HEK293 (cell line): ENCODE measurements around the gene WWTR1.

ENCODE experiments used
- CTCF ChIA-PET: fragments of 350-600 bp; formaldehyde crosslinking; extraction: SDS; loops from one replicate; lab custom pipeline; 2021; ENCODE audit warnings: antibody characterized with exemption; lab: Yijun Ruan, JAX
- POLR2A ChIA-PET: fragments of 300-600 bp; formaldehyde crosslinking; extraction: SDS; loops from one replicate; lab custom pipeline; 2020; ENCODE audit warnings: antibody characterized with exemption, inconsistent platforms; lab: Yijun Ruan, JAX
- H3K27ac ChIP-seq: fragments of 200-500 bp; sonication (Bioruptor generic); 2 replicates; pipeline ENCODE4 v1.5.1; 2014; ENCODE audit warnings: low read depth, low read length, control low read depth, inconsistent platforms; ENCODE audit errors: extremely low read depth
- H3K36me3 ChIP-seq, 2 experiments: fragments of 200-500 bp in 1 of 2; sonication (Bioruptor generic) in 1 of 2; 1 replicate in 1 of 2; 2 replicates in 1 of 2; pipeline ENCODE4 v1.5.1; 2014 to 2017; ENCODE audit warnings: inconsistent platforms in 2 of 2, low read length in 2 of 2; ENCODE audit not compliant: control insufficient read depth in 2 of 2, insufficient read depth in 1 of 2
- H3K4me1 ChIP-seq: fragments of 200-500 bp; sonication (Bioruptor generic); 2 replicates; pipeline ENCODE4 v1.5.1; 2014; ENCODE audit warnings: mild to moderate bottlenecking, low read length, inconsistent platforms; ENCODE audit not compliant: control insufficient read depth, insufficient read depth
- H3K4me3 ChIP-seq: 2 replicates; pipeline ENCODE4 v1.5.1; 2011; ENCODE audit warnings: low read depth, mild to moderate bottlenecking, control low read depth, low read length, moderate library complexity
- H3K9me3 ChIP-seq: fragments of 200-500 bp; sonication (Bioruptor generic); 2 replicates; pipeline ENCODE4 v1.5.1; 2014; ENCODE audit warnings: low read depth, low read length, inconsistent platforms; ENCODE audit not compliant: control insufficient read depth, insufficient read depth
- GLIS1 ChIP-seq: fragments of 450-650 bp; formaldehyde crosslinking; IDR thresholded peaks from 2 replicates; pipeline ENCODE4 v1.5.1; 2016; ENCODE audit warnings: missing biosample characterization, missing genetic modification characterization
- GLIS2 ChIP-seq: fragments of 450-650 bp; formaldehyde crosslinking; IDR thresholded peaks from 2 replicates; pipeline ENCODE4 v1.5.1; 2016; ENCODE audit warnings: missing biosample characterization, missing genetic modification characterization
- KLF17 ChIP-seq: fragments of 450-650 bp; formaldehyde crosslinking; IDR thresholded peaks from 2 replicates; pipeline ENCODE4 v1.5.1; 2016; ENCODE audit warnings: missing biosample characterization, missing genetic modification characterization
- MEIS1 ChIP-seq: sonication (generic); formaldehyde crosslinking; IDR thresholded peaks from 2 replicates; pipeline ENCODE4 v1.8.1; 2022; ENCODE audit warnings: missing genetic modification reagents, mild to moderate bottlenecking, borderline replicate concordance
- PRDM10 ChIP-seq: fragments of 450-650 bp; formaldehyde crosslinking; IDR thresholded peaks from 2 replicates; pipeline ENCODE4 v1.5.1; 2016; ENCODE audit warnings: missing biosample characterization, missing genetic modification characterization
- RBAK ChIP-seq: fragments of 450-650 bp; formaldehyde crosslinking; IDR thresholded peaks from 2 replicates; pipeline ENCODE4 v1.5.1; 2016; ENCODE audit warnings: missing biosample characterization, missing genetic modification characterization
- SP3 ChIP-seq: fragments of 450-650 bp; formaldehyde crosslinking; IDR thresholded peaks from 2 replicates; pipeline ENCODE4 v1.5.1; 2016; ENCODE audit warnings: missing biosample characterization, missing genetic modification characterization
- TRIM28 ChIP-seq: IDR thresholded peaks from 2 replicates; pipeline ENCODE4 v1.6.1; 2011; ENCODE audit warnings: low read length, control low read depth, borderline replicate concordance
- ZBTB21 ChIP-seq: fragments of 450-650 bp; formaldehyde crosslinking; IDR thresholded peaks from 2 replicates; pipeline ENCODE4 v1.5.1; 2017; ENCODE audit warnings: missing biosample characterization, missing genetic modification characterization
- ZBTB7A ChIP-seq: fragments of 450-650 bp; formaldehyde crosslinking; IDR thresholded peaks from 2 replicates; pipeline ENCODE4 v1.5.1; 2016; ENCODE audit warnings: low read depth, missing biosample characterization, missing genetic modification characterization
- ZFP37 ChIP-seq: fragments of 450-650 bp; formaldehyde crosslinking; IDR thresholded peaks from 2 replicates; pipeline ENCODE4 v1.5.1; 2016; ENCODE audit warnings: missing biosample characterization, missing genetic modification characterization
- ZFP69B ChIP-seq: fragments of 450-650 bp; formaldehyde crosslinking; IDR thresholded peaks from 2 replicates; pipeline ENCODE4 v1.5.1; 2016; ENCODE audit warnings: missing biosample characterization, missing genetic modification characterization
- ZNF140 ChIP-seq: fragments of 450-650 bp; formaldehyde crosslinking; IDR thresholded peaks from 2 replicates; pipeline ENCODE4 v1.5.1; 2016; ENCODE audit warnings: missing biosample characterization, missing genetic modification characterization
- ZNF214 ChIP-seq: fragments of 450-650 bp; formaldehyde crosslinking; IDR thresholded peaks from 2 replicates; pipeline ENCODE4 v1.5.1; 2017; ENCODE audit warnings: missing biosample characterization, mild to moderate bottlenecking, missing genetic modification characterization, borderline replicate concordance
- ZNF335 ChIP-seq: fragments of 450-650 bp; formaldehyde crosslinking; conservative IDR thresholded peaks from 2 replicates; pipeline ENCODE4 v1.5.1; 2016; ENCODE audit warnings: missing biosample characterization, missing genetic modification characterization
- ZNF354C ChIP-seq: fragments of 450-650 bp; formaldehyde crosslinking; IDR thresholded peaks from 2 replicates; pipeline ENCODE4 v1.5.1; 2016; ENCODE audit warnings: missing biosample characterization, missing genetic modification characterization, low read depth, borderline replicate concordance
- ZNF362 ChIP-seq: fragments of 450-650 bp; formaldehyde crosslinking; IDR thresholded peaks from 2 replicates; pipeline ENCODE4 v1.5.1; 2016; ENCODE audit warnings: missing biosample characterization, missing genetic modification characterization
- ZNF404 ChIP-seq: fragments of 450-650 bp; formaldehyde crosslinking; IDR thresholded peaks from 2 replicates; pipeline ENCODE4 v1.5.1; 2017; ENCODE audit warnings: missing biosample characterization, missing genetic modification characterization
- ZNF426 ChIP-seq: fragments of 450-650 bp; formaldehyde crosslinking; IDR thresholded peaks from 2 replicates; pipeline ENCODE4 v1.5.1; 2017; ENCODE audit warnings: missing biosample characterization, missing genetic modification characterization, mild to moderate bottlenecking, inconsistent platforms, moderate library complexity
- ZNF514 ChIP-seq: fragments of 450-650 bp; formaldehyde crosslinking; IDR thresholded peaks from 2 replicates; pipeline ENCODE4 v1.5.1; 2016; ENCODE audit warnings: missing biosample characterization, missing genetic modification characterization
- ZNF580 ChIP-seq: fragments of 450-650 bp; formaldehyde crosslinking; IDR thresholded peaks from 2 replicates; pipeline ENCODE4 v1.5.1; 2016; ENCODE audit warnings: missing biosample characterization, missing genetic modification characterization
- ZNF621 ChIP-seq: fragments of 450-650 bp; formaldehyde crosslinking; IDR thresholded peaks from 2 replicates; pipeline ENCODE4 v1.5.1; 2017; ENCODE audit warnings: missing biosample characterization, missing genetic modification characterization
- ZNF660 ChIP-seq: fragments of 450-650 bp; IDR thresholded peaks from 2 replicates; pipeline ENCODE4 v1.5.1; 2018; ENCODE audit warnings: missing biosample characterization, mild to moderate bottlenecking, missing genetic modification characterization
- ZNF707 ChIP-seq: fragments of 450-650 bp; formaldehyde crosslinking; IDR thresholded peaks from 2 replicates; pipeline ENCODE4 v1.5.1; 2016; ENCODE audit warnings: missing biosample characterization, missing genetic modification characterization
- ZNF830 ChIP-seq: fragments of 450-650 bp; IDR thresholded peaks from 2 replicates; pipeline ENCODE4 v1.5.0; 2018; ENCODE audit warnings: missing biosample characterization, missing genetic modification characterization, low read depth, mild to moderate bottlenecking, moderate library complexity
- ZSCAN5A ChIP-seq: fragments of 450-650 bp; formaldehyde crosslinking; IDR thresholded peaks from 2 replicates; pipeline ENCODE4 v1.5.1; 2016; ENCODE audit warnings: missing biosample characterization, missing genetic modification characterization

The WWTR1 gene

GRCh38 chr3:149519912-149520311 lies 137.9 kb downstream of the WWTR1 start:
- ChIA-PET POLR2A (no interaction called here), CTCF (interaction anchor here (0.6 to 2.0 kb wide), 6 partner anchors 11 to 289 kb away, joined by 3 to 5 read pairs (median 4); partner anchors contain the start of gene COMMD2)
- H3K4me1 ChIP-seq, result no peaks in the 10 kb centered on the region
- H3K36me3 ChIP-seq, result peaks cover 0 to 27% of the 10 kb centered on the region in 2 experiments; a peak in 1 of 3 replicates
- H3K4me3 ChIP-seq, result no peak overlapping the region
- no peak overlapping the region for H3K27ac ChIP-seq
- TF ChIP-seq ZNF362 (tag by site-specific recombination), result no peak
- TF ChIP-seq GLIS1, result no peak
- no peak for TF ChIP-seq ZNF426 (tag by site-specific recombination)
- TF ChIP-seq ZFP69B (tag by site-specific recombination), result no peak
- no peak for TF ChIP-seq ZBTB21 (tag by site-specific recombination)
- no peak for TF ChIP-seq KLF17 (tag by site-specific recombination)
- no peaks in the 10 kb centered on the region for H3K9me3 ChIP-seq

- CTCF ChIA-PET, result interaction anchor here (0.6 kb wide), 1 partner anchor 272 kb away, joined by 4 read pairs; no protein-coding TSS in a partner anchor
- Histone ChIP-seq H3K36me3 (peaks cover 0 to 13% of the 10 kb centered on the region in 2 experiments; a peak in 1 of 3 replicates), H3K4me3 (no peak overlapping the region), H3K27ac (no peak overlapping the region), H3K4me1 (no peaks in the 10 kb centered on the region), H3K9me3 (no peaks in the 10 kb centered on the region)
- POLR2A ChIA-PET, result no interaction called here
- TF ChIP-seq ZNF830 (tag by site-specific recombination) (no peak), ZNF707 (tag by site-specific recombination) (no peak), ZNF660 (no peak), RBAK (tag by site-specific recombination) (no peak), ZNF140 (tag by site-specific recombination) (no peak), TRIM28 (no peak), ZNF404 (tag by site-specific recombination) (no peak), ZNF214 (no peak), ZNF335 (tag by site-specific recombination) (no peak), PRDM10 (tag by site-specific recombination) (no peak), ZNF580 (no peak), SP3 (tag by site-specific recombination) (no peak), ZNF621 (tag by site-specific recombination) (no peak), ZBTB7A (no peak), GLIS2 (tag by site-specific recombination) (no peak), ZNF354C (no peak), ZFP37 (tag by site-specific recombination) (no peak), ZSCAN5A (no peak), MEIS1 (CRISPR knock-in tag) (no peak), ZNF514 (no peak)
These were observed 140.9 kb downstream of the WWTR1 start for GRCh38 chr3:149516920-149517319.
